Fibroblast of mammary gland (primary cell): ENCODE data around the gene FIGN.

Experiments
- DNase-seq: peaks from one replicate; pipeline ENCODE4 v3.0.0-alpha.2; 2010; ENCODE audit warnings: low read depth
- H3K4me3 ChIP-seq: 2 replicates; pipeline ENCODE4 v1.5.1; 2011; ENCODE audit warnings: low read depth, mild to moderate bottlenecking, low read length, moderate library complexity; ENCODE audit not compliant: control insufficient read depth
- TF ChIP-seq, protein P1 (sequence below): conservative IDR thresholded peaks from 2 replicates; pipeline ENCODE4 v1.5.1; 2011; ENCODE audit warnings: low read depth, low read length, inconsistent platforms; ENCODE audit not compliant: control insufficient read depth, insufficient read depth

The FIGN gene

DNA sequence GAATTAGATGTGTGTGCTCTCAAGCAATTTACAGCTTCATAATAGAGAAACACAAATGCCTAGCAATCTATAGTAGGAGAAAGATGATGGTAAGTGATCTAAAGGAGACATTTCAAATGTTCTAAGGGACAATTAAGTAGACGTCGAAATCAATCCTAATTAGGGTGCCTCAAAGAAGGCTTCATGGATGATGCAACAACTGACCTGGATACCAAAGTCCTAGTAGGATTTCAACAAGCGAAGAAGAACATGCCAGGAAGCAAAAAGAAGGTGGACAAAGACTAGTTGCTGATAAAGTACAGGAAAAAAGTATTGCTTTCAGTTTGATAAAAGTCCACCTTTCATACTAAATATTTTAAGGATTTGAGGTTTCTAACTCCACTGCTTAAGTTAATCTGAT lies 12.5 kb downstream of the FIGN start:
- DNase-seq: no peak
- H3K4me3 ChIP-seq: no peak overlapping the region
- TF ChIP-seq, protein P1, sequence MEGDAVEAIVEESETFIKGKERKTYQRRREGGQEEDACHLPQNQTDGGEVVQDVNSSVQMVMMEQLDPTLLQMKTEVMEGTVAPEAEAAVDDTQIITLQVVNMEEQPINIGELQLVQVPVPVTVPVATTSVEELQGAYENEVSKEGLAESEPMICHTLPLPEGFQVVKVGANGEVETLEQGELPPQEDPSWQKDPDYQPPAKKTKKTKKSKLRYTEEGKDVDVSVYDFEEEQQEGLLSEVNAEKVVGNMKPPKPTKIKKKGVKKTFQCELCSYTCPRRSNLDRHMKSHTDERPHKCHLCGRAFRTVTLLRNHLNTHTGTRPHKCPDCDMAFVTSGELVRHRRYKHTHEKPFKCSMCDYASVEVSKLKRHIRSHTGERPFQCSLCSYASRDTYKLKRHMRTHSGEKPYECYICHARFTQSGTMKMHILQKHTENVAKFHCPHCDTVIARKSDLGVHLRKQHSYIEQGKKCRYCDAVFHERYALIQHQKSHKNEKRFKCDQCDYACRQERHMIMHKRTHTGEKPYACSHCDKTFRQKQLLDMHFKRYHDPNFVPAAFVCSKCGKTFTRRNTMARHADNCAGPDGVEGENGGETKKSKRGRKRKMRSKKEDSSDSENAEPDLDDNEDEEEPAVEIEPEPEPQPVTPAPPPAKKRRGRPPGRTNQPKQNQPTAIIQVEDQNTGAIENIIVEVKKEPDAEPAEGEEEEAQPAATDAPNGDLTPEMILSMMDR: no peak

DNA sequence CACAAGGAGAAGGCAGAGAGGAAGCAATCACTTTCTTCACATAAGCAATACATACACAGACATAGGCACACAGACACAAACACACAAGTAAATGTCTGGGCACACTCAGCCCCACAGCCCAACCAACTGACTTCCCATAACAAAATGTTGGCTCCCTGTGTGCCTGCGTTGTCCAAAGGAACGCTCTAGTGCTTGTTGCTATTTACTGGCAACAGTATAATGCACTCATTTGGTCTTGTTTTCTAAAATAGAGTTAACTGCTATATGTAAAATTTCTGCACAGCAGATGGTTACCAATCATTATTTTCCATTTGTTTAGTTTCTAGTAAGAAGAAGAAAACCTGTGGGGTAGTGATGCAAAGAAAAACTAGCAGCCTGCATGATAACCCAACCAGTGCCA lies 16.5 kb downstream of the FIGN start:
- no peak for DNase-seq
- TF ChIP-seq, protein P1: no peak
- H3K4me3 ChIP-seq: no peak overlapping the region

GRCh38 chr2:163717993-163718680 lies 17.7 kb downstream of the FIGN start:
- TF ChIP-seq, protein P1: no peak
- no peak overlapping the region for H3K4me3 ChIP-seq
- DNase-seq: no peak

- H3K4me3 ChIP-seq: no peak overlapping the region
- TF ChIP-seq, protein P1: no peak
- DNase-seq: no peak
Measured at GRCh38 chr2:163717515-163717914, 18.3 kb downstream of the FIGN start.

DNA sequence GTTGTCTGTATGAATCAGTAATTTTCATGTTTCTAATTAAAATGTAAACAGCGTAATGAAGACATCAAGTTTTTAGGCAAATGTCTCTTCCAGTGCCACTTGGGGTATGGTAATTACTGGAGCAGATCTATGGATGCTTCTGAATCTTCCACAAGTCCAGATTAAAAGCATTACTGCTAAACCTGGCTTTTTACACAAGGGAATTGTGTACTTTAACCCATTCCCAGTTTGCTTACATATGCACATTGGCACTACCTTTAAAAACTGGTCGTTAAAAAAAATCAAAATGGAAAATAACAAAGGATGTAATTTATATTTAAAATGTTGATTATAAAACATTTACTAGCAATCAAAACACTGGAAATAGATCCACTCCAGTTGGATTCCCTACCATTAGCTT lies 19.7 kb downstream of the FIGN start:
- H3K4me3 ChIP-seq: no peak overlapping the region
- no peak for DNase-seq

GRCh38 chr2:163715668-163716067 lies 20.1 kb downstream of the FIGN start:
- DNase-seq: no peak
- no peak overlapping the region for H3K4me3 ChIP-seq
- TF ChIP-seq, protein P1: no peak

More for the DNA sequence above, 19.7 kb downstream of the FIGN start:
- TF ChIP-seq, protein P1: no peak
